PC-3 (cell line): ENCODE results near the gene JAKMIP1. TPM values are rescaled to one million over a fixed set of nuclear protein-coding genes. Genes with fewer than 3 reads are reported as not detected.

Experiments
- ATAC-seq: fragments of 200-7000 bp; cut with Tn5 transposase; 2 replicates; pipeline ENCODE4 v1.9.1; 2020; ENCODE audit warnings: mild to moderate bottlenecking, moderate library complexity
- BruUV-seq: library from RNA; stranded (reverse); fragments of 400-500 nt; replicated peaks from 2 replicates; lab custom pipeline; 2021; lab: Mats Ljungman, UMichigan
- CTCF ChIA-PET: fragments of 300-600 bp; sonication (Branson Sonifier 250); formaldehyde crosslinking; loops from one replicate; lab custom pipeline; 2022; ENCODE audit warnings: antibody characterized with exemption; lab: Charles Lee
- POLR2A ChIA-PET: fragments of 300-600 bp; sonication (Branson Sonifier 250); formaldehyde crosslinking; loops from one replicate; lab custom pipeline; 2022; ENCODE audit warnings: antibody characterized with exemption; ENCODE audit not compliant: unreplicated experiment; lab: Charles Lee
- DNase-seq: peaks from one replicate; pipeline ENCODE4 v3.0.0-alpha.2; 2015
- H2AFZ ChIP-seq: fragments of 300-600 bp; sonication (generic); 2 replicates; pipeline ENCODE4 v1.6.0; 2016; ENCODE audit warnings: antibody characterized with exemption, low read length
- H3F3A ChIP-seq: fragments of 300-600 bp; sonication (generic); one replicate; pipeline ENCODE4 v1.6.0; 2017; ENCODE audit warnings: antibody characterized with exemption, low read length, control low read depth, mild to moderate bottlenecking; ENCODE audit not compliant: unreplicated experiment
- H3K27ac ChIP-seq: fragments of 300-600 bp; sonication (generic); 2 replicates; pipeline ENCODE4 v1.5.1; 2016; ENCODE audit warnings: mild to moderate bottlenecking, low read length
- H3K27me3 ChIP-seq: fragments of 300-600 bp; sonication (generic); 2 replicates; pipeline ENCODE4 v1.6.1; 2016; ENCODE audit warnings: low read length, mixed read lengths
- H3K36me3 ChIP-seq: fragments of 300-600 bp; sonication (generic); 2 replicates; pipeline ENCODE4 v1.6.1; 2016; ENCODE audit warnings: low read depth, mixed run types, low read length, mixed read lengths
- H3K4me1 ChIP-seq: fragments of 300-600 bp; sonication (generic); 2 replicates; pipeline ENCODE4 v1.5.1; 2016; ENCODE audit warnings: low read length; ENCODE audit not compliant: insufficient read depth
- H3K4me2 ChIP-seq: fragments of 300-600 bp; sonication (generic); 2 replicates; pipeline ENCODE4 v1.6.0; 2016; ENCODE audit warnings: low read length
- H3K4me3 ChIP-seq: fragments of 300-600 bp; sonication (generic); 2 replicates; pipeline ENCODE4 v1.5.1; 2016; ENCODE audit warnings: mild to moderate bottlenecking, low read length, mixed read lengths
- H3K79me2 ChIP-seq: fragments of 300-600 bp; sonication (generic); 2 replicates; pipeline ENCODE4 v1.6.1; 2017; ENCODE audit warnings: low read length, mixed read lengths
- H3K9ac ChIP-seq: fragments of 300-600 bp; sonication (generic); 2 replicates; pipeline ENCODE4 v1.6.0; 2016; ENCODE audit warnings: mild to moderate bottlenecking, low read length
- H3K9me2 ChIP-seq: fragments of 300-600 bp; sonication (generic); replicated peaks from 2 replicates; pipeline ENCODE4 v1.6.1; 2016; ENCODE audit warnings: mixed run types, low read length, mixed read lengths
- H3K9me3 ChIP-seq: fragments of 300-600 bp; sonication (generic); 2 replicates; pipeline ENCODE4 v1.6.1; 2016; ENCODE audit warnings: low read length, mixed read lengths
- H4K20me1 ChIP-seq: fragments of 300-600 bp; sonication (generic); 2 replicates; pipeline ENCODE4 v1.6.1; 2016; ENCODE audit warnings: low read length, mixed read lengths
- EZH2 ChIP-seq: fragments of 300-600 bp; sonication (generic); IDR thresholded peaks from one replicate; pipeline ENCODE4 v1.6.1; 2017; ENCODE audit warnings: antibody characterized with exemption, mild to moderate bottlenecking, low read length; ENCODE audit not compliant: unreplicated experiment
- EZH2phosphoT487 ChIP-seq: fragments of 300-600 bp; sonication (generic); IDR thresholded peaks from 2 replicates; pipeline ENCODE4 v1.6.1; 2018; ENCODE audit warnings: mild to moderate bottlenecking, antibody characterized with exemption, low read length, borderline replicate concordance
- intact Hi-C: fragments of 100-400 bp; cut with micrococcal nuclease; formaldehyde crosslinking; loops from 2 replicates; pipeline ENCODE4 v1.9.0; 2023
- total RNA-seq: library from RNA; depleted of rRNA; stranded (reverse); fragments of >200 nt; gene quantifications from 2 replicates; pipeline ENCODE4 v1.2.3, GENCODE V29; 2014
- TF ChIP-seq, protein P1 (sequence below): fragments of 300-600 bp; sonication (generic); conservative IDR thresholded peaks from 2 replicates; pipeline ENCODE4 v1.5.1; 2017; ENCODE audit warnings: antibody characterized with exemption, low read depth, mild to moderate bottlenecking, low read length

JAKMIP1 gene
- total RNA-seq, 1 experiment from 2014 or later: 0.04 TPM

DNA sequence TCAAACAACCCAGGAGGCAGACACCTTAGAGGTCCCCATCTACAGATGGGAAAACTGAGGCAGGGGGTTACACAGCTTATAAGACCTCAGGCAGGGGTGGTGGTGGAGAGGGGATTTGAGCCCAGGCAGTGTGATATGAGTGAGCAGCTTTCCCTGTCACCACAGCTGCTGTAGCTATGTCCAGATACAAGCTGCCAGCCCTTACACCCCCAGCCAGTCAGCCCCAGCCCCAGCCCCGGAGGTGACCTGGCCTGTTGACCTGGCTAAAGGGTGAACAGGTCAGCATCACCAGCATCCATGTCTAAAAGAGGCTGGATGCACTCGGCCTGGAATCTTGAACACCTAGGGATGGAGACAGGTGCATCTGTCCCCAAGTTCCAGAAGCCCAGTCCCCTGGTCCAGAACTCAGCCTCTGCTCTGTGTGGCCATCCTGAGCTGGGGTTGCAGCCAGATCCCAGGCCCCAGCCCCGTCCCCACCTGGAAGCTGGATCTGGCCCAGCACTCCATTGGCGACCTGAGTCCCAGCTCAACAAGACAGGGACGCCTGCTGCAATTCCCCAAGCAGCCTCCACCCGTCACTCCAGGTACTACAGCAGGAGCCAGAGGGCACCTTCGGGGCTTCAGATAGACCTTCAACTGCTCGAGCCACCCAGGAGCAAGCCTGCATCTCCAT, 89.5 kb downstream of the JAKMIP1 start:
- no peak for TF ChIP-seq EZH2phosphoT487
- no peak for TF ChIP-seq EZH2
- BruUV-seq: no TSS peak
- Histone ChIP-seq H3K4me1 (no peaks in the 10 kb centered on the region), H3K27ac (no peak overlapping the region), H3K9me2 (no peaks in the 10 kb centered on the region), H3K4me2 (no peak overlapping the region), H4K20me1 (no peaks in the 10 kb centered on the region), H3F3A (no peaks in the 10 kb centered on the region), H3K36me3 (no peaks in the 10 kb centered on the region), H3K27me3 (no peaks in the 10 kb centered on the region; the same call in 1 of the 2 replicates), H3K4me3 (no peak overlapping the region), H3K9me3 (no peaks in the 10 kb centered on the region), H3K9ac (no peak overlapping the region), H3K79me2 (no peaks in the 10 kb centered on the region), H2AFZ (no peak overlapping the region)
- CTCF ChIA-PET: no interaction called here
- DNase-seq (no peak), ATAC-seq (no peak)
- POLR2A ChIA-PET: no interaction called here
- intact Hi-C loops: no loop called here

DNA sequence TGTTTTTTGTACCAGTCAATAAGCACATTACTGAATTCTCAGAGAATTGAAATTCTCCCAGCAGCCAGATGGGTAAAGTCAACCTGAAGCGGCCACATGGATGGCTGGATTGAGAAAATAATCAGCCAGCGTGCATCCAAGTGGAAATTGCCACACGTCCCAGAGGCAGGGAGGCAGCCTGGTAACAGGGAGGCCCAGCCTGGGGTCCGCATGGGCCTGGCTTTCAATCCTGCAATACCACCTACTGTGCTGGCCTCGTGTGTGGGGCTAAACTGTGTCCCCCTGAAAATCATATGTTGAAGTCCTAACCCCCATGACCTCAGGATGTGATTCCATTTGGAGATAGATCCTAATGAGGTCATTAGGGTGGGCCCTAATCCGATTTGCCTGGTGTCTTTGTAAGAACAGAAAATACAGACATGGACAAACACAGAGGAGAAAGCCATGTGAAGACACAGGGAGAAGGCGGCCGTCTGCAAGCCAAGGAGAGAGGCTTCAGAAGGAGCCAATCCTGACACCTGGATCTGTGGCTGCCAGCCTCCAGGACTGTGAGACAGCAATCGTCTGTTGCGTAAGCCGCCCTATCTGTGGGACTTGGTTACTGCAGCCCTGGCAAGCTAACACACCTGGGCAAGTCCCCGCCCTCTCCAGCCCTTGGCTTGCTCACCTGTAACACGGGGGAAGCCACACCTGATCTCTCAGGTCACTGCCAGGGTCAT, 90.3 kb downstream of the JAKMIP1 start:
- Histone ChIP-seq H3K4me3 (no peak overlapping the region), H3K9me2 (no peaks in the 10 kb centered on the region), H3K27ac (no peak overlapping the region), H3K9ac (no peak overlapping the region), H3K9me3 (no peaks in the 10 kb centered on the region), H4K20me1 (no peaks in the 10 kb centered on the region), H3K79me2 (no peaks in the 10 kb centered on the region), H3K36me3 (no peaks in the 10 kb centered on the region), H3F3A (no peaks in the 10 kb centered on the region), H3K4me2 (no peak overlapping the region), H3K27me3 (no peaks in the 10 kb centered on the region; the same call in 1 of the 2 replicates), H2AFZ (no peak overlapping the region), H3K4me1 (no peaks in the 10 kb centered on the region)
- no TSS peak for BruUV-seq
- ChIA-PET CTCF (no interaction called here), POLR2A (no interaction called here)
- peak; percentile 61 for ATAC-seq
- peak; percentile 59 for DNase-seq
- TF ChIP-seq, protein P1, sequence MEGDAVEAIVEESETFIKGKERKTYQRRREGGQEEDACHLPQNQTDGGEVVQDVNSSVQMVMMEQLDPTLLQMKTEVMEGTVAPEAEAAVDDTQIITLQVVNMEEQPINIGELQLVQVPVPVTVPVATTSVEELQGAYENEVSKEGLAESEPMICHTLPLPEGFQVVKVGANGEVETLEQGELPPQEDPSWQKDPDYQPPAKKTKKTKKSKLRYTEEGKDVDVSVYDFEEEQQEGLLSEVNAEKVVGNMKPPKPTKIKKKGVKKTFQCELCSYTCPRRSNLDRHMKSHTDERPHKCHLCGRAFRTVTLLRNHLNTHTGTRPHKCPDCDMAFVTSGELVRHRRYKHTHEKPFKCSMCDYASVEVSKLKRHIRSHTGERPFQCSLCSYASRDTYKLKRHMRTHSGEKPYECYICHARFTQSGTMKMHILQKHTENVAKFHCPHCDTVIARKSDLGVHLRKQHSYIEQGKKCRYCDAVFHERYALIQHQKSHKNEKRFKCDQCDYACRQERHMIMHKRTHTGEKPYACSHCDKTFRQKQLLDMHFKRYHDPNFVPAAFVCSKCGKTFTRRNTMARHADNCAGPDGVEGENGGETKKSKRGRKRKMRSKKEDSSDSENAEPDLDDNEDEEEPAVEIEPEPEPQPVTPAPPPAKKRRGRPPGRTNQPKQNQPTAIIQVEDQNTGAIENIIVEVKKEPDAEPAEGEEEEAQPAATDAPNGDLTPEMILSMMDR: peak; percentile 46
- TF ChIP-seq EZH2 (no peak), EZH2phosphoT487 (no peak)
- intact Hi-C loops: no loop called here

DNA sequence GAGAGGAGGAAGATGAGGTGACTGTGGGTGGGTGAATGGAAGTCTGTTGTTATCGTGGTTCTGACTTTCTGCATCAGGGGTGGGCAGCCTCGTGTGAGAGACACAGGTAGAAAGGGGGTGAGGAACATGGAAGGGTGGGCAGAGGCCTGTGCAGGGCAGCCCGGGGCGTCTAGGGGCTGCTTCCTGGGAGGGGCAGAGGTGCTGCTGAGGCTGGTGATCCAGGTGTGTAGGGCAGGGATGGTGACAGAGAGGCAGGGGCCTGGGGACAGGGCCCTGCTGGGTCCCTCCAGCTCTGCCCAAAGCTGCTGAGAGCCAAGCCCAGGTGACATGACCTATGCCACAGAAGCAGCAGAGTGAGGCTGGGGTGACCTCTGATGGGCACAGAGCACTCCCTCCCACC, 92.5 kb downstream of the JAKMIP1 start:
- no peaks in the 10 kb centered on the region for H3K27me3 ChIP-seq
- no peak overlapping the region for H2AFZ ChIP-seq
- no peak for TF ChIP-seq EZH2phosphoT487
- no peak for TF ChIP-seq EZH2
- TF ChIP-seq, protein P1: no peak
- H3K9ac ChIP-seq: no peak overlapping the region
- no peaks in the 10 kb centered on the region for H4K20me1 ChIP-seq
- intact Hi-C loops: no loop called here
- H3K79me2 ChIP-seq: no peaks in the 10 kb centered on the region
- no peak overlapping the region for H3K4me2 ChIP-seq
- ATAC-seq (no peak), DNase-seq (no peak)
- no peaks in the 10 kb centered on the region for H3K36me3 ChIP-seq
- H3K9me3 ChIP-seq: no peaks in the 10 kb centered on the region
- H3K4me3 ChIP-seq: no peak overlapping the region
- BruUV-seq: no TSS peak
- H3K27ac ChIP-seq: no peak overlapping the region
- no peaks in the 10 kb centered on the region for H3F3A ChIP-seq
- CTCF ChIA-PET: no interaction called here
- no peaks in the 10 kb centered on the region for H3K4me1 ChIP-seq
- H3K9me2 ChIP-seq: no peaks in the 10 kb centered on the region
- POLR2A ChIA-PET: no interaction called here
